Measurements from ENCODE around the gene CFAP299. TPM values are rescaled to one million over a fixed set of nuclear protein-coding genes. Genes with fewer than 3 reads are reported as not detected.

Gene CFAP299
- total and polyA plus RNA-seq, 2 donors (not counting 1 experiment from before 2014, with no cell fraction given) = not detected

- Mint-ChIP-seq H3K4me1 (peaks cover 13% of the 10 kb centered on the region), H3K27ac (no peak overlapping the region), H3K27me3 (no peaks in the 10 kb centered on the region), H3K9me3 (ENCODE audit: insufficient read depth) (no peaks in the 10 kb centered on the region), H3K4me3 (no peak overlapping the region)
- Histone ChIP-seq H3K9me3 (ENCODE audit: control extremely low read depth in 1 of 3, control insufficient read depth in 2 of 3, insufficient read depth in 1 of 3, low read length in 2 of 3) (no peaks in the 10 kb centered on the region), H4K20me1 (ENCODE audit: control insufficient read depth, insufficient read depth, low read length, poor library complexity, severe bottlenecking) (no peaks in the 10 kb centered on the region), H3K36me3 (replicated peaks in 1 of 2; ENCODE audit: control extremely low read depth in 1 of 2, control insufficient read depth in 1 of 2, extremely low read depth in 1 of 2, insufficient read depth in 2 of 2, low read length in 1 of 2) (no peaks in the 10 kb centered on the region), H3K27ac (ENCODE audit: low read length in 2 of 2) (no peak overlapping the region), H2AFZ (ENCODE audit: insufficient read depth, low read depth, low read length, poor library complexity, severe bottlenecking) (no peak overlapping the region), H3K4me3 (ENCODE audit: control extremely low read depth in 1 of 5, extremely low read depth in 1 of 5, insufficient read depth in 1 of 5, low read depth in 2 of 5, low read length in 4 of 5) (no peak overlapping the region), H3K9ac (ENCODE audit: low read length) (no peak overlapping the region), H3K27me3 (replicated peaks in 1 of 4; ENCODE audit: control extremely low read depth in 1 of 4, control insufficient read depth in 3 of 4, insufficient read depth in 4 of 4, low read length in 3 of 4) (no peaks in the 10 kb centered on the region), H3K4me1 (ENCODE audit: control insufficient read depth in 2 of 2, insufficient read depth in 2 of 2, low read length in 2 of 2) (peaks cover 3 to 9% of the 10 kb centered on the region in 2 donors), H3K79me2 (ENCODE audit: control insufficient read depth, insufficient read depth, low read length) (no peaks in the 10 kb centered on the region), H3K4me2 (replicated peaks; ENCODE audit: low read depth, low read length, poor library complexity, severe bottlenecking) (no peak overlapping the region)
- intact Hi-C loops (cut with micrococcal nuclease) = loop anchor here (10.0 kb wide), 1 partner anchor 51 kb away; no protein-coding TSS in a partner anchor
- no peak for ATAC-seq (ENCODE audit: low read depth)
- ChIA-PET CTCF (no interaction called here), POLR2A (no interaction called here)
- TF ChIP-seq CTCF (IDR thresholded peaks at IDR 0.05) = no peak
- no peak for TF ChIP-seq EZH2 (IDR thresholded peaks at IDR 0.05; ENCODE audit: borderline replicate concordance, insufficient read depth, low read depth, low read length, poor library complexity, severe bottlenecking)
- no CpG with 5 or more reads among the region's 1 CpG for WGBS (ENCODE audit: insufficient coverage)
- no peak for DNase-seq
These were observed 200.0 kb downstream of the CFAP299 start for GRCh38 chr4:80535551-80535950.

GRCh38 chr4:80538276-80538926 lies 202.9 kb downstream of the CFAP299 start:
- no peaks in the 10 kb centered on the region for H3K27me3 Mint-ChIP-seq
- no peaks in the 10 kb centered on the region for H3K9me3 ChIP-seq (ENCODE audit: control extremely low read depth in 1 of 3, control insufficient read depth in 2 of 3, insufficient read depth in 1 of 3, low read length in 2 of 3)
- no peak overlapping the region for H3K27ac Mint-ChIP-seq
- peaks cover 0 to 12% (median 4%) of the 10 kb centered on the region in 4 experiments for H3K27me3 ChIP-seq (replicated peaks in 1 of 4; ENCODE audit: control extremely low read depth in 1 of 4, control insufficient read depth in 3 of 4, insufficient read depth in 4 of 4, low read length in 3 of 4)
- intact Hi-C loops (cut with micrococcal nuclease) = loop anchor here (10.0 kb wide), 1 partner anchor 54 kb away; no protein-coding TSS in a partner anchor
- TF ChIP-seq EZH2 (IDR thresholded peaks at IDR 0.05; ENCODE audit: borderline replicate concordance, insufficient read depth, low read depth, low read length, poor library complexity, severe bottlenecking) = no peak
- no peak for TF ChIP-seq CTCF (IDR thresholded peaks at IDR 0.05)
- H3K9ac ChIP-seq (ENCODE audit: low read length) = no peak overlapping the region
- H3K4me3 Mint-ChIP-seq = no peak overlapping the region
- ChIA-PET POLR2A (no interaction called here), CTCF (interaction anchor here (0.8 to 1.1 kb wide), 3 partner anchors 10 to 18 kb away, joined by 3 read pairs; no protein-coding TSS in a partner anchor)
- no CpG with 5 or more reads among the region's 4 CpGs for WGBS (ENCODE audit: insufficient coverage)
- H3K4me2 ChIP-seq (replicated peaks; ENCODE audit: low read depth, low read length, poor library complexity, severe bottlenecking) = no peak overlapping the region
- H4K20me1 ChIP-seq (ENCODE audit: control insufficient read depth, insufficient read depth, low read length, poor library complexity, severe bottlenecking) = no peaks in the 10 kb centered on the region
- H3K4me1 Mint-ChIP-seq = peaks cover 5% of the 10 kb centered on the region
- H3K4me1 ChIP-seq (ENCODE audit: control insufficient read depth in 2 of 2, insufficient read depth in 2 of 2, low read length in 2 of 2) = no peaks in the 10 kb centered on the region
- DNase-seq (no peak), ATAC-seq (ENCODE audit: low read depth) (no peak)
- H2AFZ ChIP-seq (ENCODE audit: insufficient read depth, low read depth, low read length, poor library complexity, severe bottlenecking) = no peak overlapping the region
- H3K36me3 ChIP-seq (replicated peaks in 1 of 2; ENCODE audit: control extremely low read depth in 1 of 2, control insufficient read depth in 1 of 2, extremely low read depth in 1 of 2, insufficient read depth in 2 of 2, low read length in 1 of 2) = no peaks in the 10 kb centered on the region
- no peaks in the 10 kb centered on the region for H3K79me2 ChIP-seq (ENCODE audit: control insufficient read depth, insufficient read depth, low read length)
- H3K9me3 Mint-ChIP-seq (ENCODE audit: insufficient read depth) = no peaks in the 10 kb centered on the region
- H3K27ac ChIP-seq (ENCODE audit: low read length in 2 of 2) = no peak overlapping the region
- no peak overlapping the region for H3K4me3 ChIP-seq (ENCODE audit: control extremely low read depth in 1 of 5, extremely low read depth in 1 of 5, insufficient read depth in 1 of 5, low read depth in 2 of 5, low read length in 4 of 5)
